Gastrocnemius medialis (tissue), 4 donors: ENCODE measurements around the gene HOXA7.
A peak's percentile ranks its signal among the peaks of the same experiment; 100 is the strongest.

ENCODE experiments used
- POLR2A ChIP-seq, 2 donors: fragments of 450-650 bp; IDR thresholded peaks; one replicate each; pipeline ENCODE4 v1.6.1; 2017; ENCODE audit warnings: antibody characterized with exemption in 2 of 2, mild to moderate bottlenecking in 2 of 2, moderate library complexity in 2 of 2
- TF ChIP-seq, protein P1 (sequence below), 5 experiments: fragments of 450-650 bp in 3 of 5; fragments of 200-600 bp in 2 of 5; sonication (generic) in 2 of 5; IDR thresholded peaks in 4 of 5; conservative IDR thresholded peaks in 1 of 5; 1 replicate in 4 of 5; 2 replicates in 1 of 5; pipeline ENCODE4 v1.5.1; 2016 to 2019; ENCODE audit warnings: antibody characterized with exemption in 5 of 5, mild to moderate bottlenecking in 3 of 5, moderate library complexity in 3 of 5

DNA sequence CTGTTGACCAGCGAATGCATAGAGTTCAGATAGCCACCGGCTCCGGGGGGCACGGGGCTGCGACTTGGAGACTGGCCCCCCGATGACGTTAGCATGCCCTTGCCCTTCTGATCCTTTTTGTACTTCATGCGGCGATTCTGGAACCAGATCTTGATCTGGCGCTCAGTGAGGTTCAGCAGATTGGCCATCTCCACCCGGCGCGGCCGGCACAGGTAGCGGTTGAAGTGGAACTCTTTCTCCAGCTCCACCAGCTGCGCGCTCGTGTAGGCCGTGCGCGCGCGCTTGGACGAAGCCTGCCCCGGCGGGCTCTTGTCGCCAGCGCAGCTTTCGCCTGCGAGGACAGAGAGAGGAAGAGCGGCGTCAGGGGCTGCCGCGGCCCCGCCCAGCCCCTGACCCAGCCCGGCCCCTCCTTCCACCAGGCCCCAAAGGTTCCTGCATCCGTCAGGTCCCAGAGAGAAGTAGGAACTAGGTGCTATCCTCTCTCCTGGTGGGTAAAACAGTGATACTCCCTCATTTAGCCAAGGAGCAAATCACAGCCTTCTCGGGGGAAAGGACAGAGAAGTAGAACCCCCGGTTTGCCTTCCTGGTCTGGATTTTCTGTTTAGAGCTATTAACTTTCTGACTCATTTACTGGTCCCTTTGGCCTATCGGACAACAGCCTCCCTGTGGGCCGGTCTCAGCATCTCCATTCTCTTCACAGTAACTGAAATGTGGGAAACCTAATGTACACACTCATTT is 47.9 kb downstream of the HOXA7 start:
- peak; percentile 42 to 75 for TF ChIP-seq POLR2A (IDR thresholded peaks at IDR 0.05)
- TF ChIP-seq, protein P1, sequence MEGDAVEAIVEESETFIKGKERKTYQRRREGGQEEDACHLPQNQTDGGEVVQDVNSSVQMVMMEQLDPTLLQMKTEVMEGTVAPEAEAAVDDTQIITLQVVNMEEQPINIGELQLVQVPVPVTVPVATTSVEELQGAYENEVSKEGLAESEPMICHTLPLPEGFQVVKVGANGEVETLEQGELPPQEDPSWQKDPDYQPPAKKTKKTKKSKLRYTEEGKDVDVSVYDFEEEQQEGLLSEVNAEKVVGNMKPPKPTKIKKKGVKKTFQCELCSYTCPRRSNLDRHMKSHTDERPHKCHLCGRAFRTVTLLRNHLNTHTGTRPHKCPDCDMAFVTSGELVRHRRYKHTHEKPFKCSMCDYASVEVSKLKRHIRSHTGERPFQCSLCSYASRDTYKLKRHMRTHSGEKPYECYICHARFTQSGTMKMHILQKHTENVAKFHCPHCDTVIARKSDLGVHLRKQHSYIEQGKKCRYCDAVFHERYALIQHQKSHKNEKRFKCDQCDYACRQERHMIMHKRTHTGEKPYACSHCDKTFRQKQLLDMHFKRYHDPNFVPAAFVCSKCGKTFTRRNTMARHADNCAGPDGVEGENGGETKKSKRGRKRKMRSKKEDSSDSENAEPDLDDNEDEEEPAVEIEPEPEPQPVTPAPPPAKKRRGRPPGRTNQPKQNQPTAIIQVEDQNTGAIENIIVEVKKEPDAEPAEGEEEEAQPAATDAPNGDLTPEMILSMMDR (IDR thresholded peaks at IDR 0.05 in 4 of 5, conservative IDR thresholded peaks at IDR 0.05 in 1 of 5), result no peak
